ENCODE data around the gene ADAMTS5.
A peak's percentile ranks its signal among the peaks of the same experiment; 100 is the strongest.

Gene ADAMTS5

GRCh38 chr21:26967062-26967913 is at the start of gene ADAMTS5:
Gene ADAMTS5 (minus strand): TSS chr21:26967088. CDS start chr21:26966391, 697 bp downstream.
- no peak within 1 kb of the TSS for H3K27ac ChIP-seq
- no peak for DNase-seq (ENCODE audit: low read depth, low spot score)

GRCh38 chr21:27001526-27001925 is 34.6 kb upstream of the ADAMTS5 start:
- H3K27ac ChIP-seq = no peak overlapping the region
- DNase-seq (ENCODE audit: low read depth, low spot score) = no peak

GRCh38 chr21:26983576-26983975 is 16.7 kb upstream of the ADAMTS5 start:
- no peak overlapping the region for H3K27ac ChIP-seq
- no peak for DNase-seq (ENCODE audit: low read depth, low spot score)

- peak; percentile 66 for DNase-seq (ENCODE audit: low read depth, low spot score)
- no peak overlapping the region for H3K27ac ChIP-seq
Observed at GRCh38 chr21:26982767-26983166, 15.9 kb upstream of the ADAMTS5 start.

- no peak overlapping the region for H3K27ac ChIP-seq
- no peak for DNase-seq (ENCODE audit: low read depth, low spot score)
Observed at GRCh38 chr21:26977746-26978145, 10.9 kb upstream of the ADAMTS5 start.

- no peak overlapping the region for H3K27ac ChIP-seq
Observed at GRCh38 chr21:26973226-26973625, 6.3 kb upstream of the ADAMTS5 start.

GRCh38 chr21:26972192-26972591 is 5.3 kb upstream of the ADAMTS5 start:
- H3K27ac ChIP-seq = no peak overlapping the region
- DNase-seq (ENCODE audit: low read depth, low spot score) = no peak

More at GRCh38 chr21:26973226-26973625, 6.3 kb upstream of the ADAMTS5 start:
- no peak for DNase-seq (ENCODE audit: low read depth, low spot score)

GRCh38 chr21:26969971-26970725 is 3.3 kb upstream of the ADAMTS5 start:
- no peak for DNase-seq (ENCODE audit: low read depth, low spot score)
- H3K27ac ChIP-seq = no peak overlapping the region

- no peak overlapping the region for H3K27ac ChIP-seq
- no peak for DNase-seq (ENCODE audit: low read depth, low spot score)
Observed at GRCh38 chr21:26966649-26967061, 233 bp downstream of the ADAMTS5 start.

GRCh38 chr21:26965907-26966581 is 844 bp downstream of the ADAMTS5 start:
- H3K27ac ChIP-seq = no peak overlapping the region
- no peak for DNase-seq (ENCODE audit: low read depth, low spot score)

- no peak overlapping the region for H3K27ac ChIP-seq
- no peak for DNase-seq (ENCODE audit: low read depth, low spot score)
Observed at GRCh38 chr21:26965040-26965906, 1.6 kb downstream of the ADAMTS5 start.

GRCh38 chr21:26964170-26964778 is 2.6 kb downstream of the ADAMTS5 start:
- no peak overlapping the region for H3K27ac ChIP-seq
- DNase-seq (ENCODE audit: low read depth, low spot score) = no peak

GRCh38 chr21:26962621-26963181 is 4.2 kb downstream of the ADAMTS5 start:
- H3K27ac ChIP-seq = no peak overlapping the region
- DNase-seq (ENCODE audit: low read depth, low spot score) = no peak

- DNase-seq (ENCODE audit: low read depth, low spot score) = no peak
- H3K27ac ChIP-seq = no peak overlapping the region
Observed at GRCh38 chr21:26961698-26962097, 5.2 kb downstream of the ADAMTS5 start.

- no peak overlapping the region for H3K27ac ChIP-seq
- DNase-seq (ENCODE audit: low read depth, low spot score) = no peak
Observed at GRCh38 chr21:26958788-26959187, 8.1 kb downstream of the ADAMTS5 start.

- no peak for DNase-seq (ENCODE audit: low read depth, low spot score)
- H3K27ac ChIP-seq = no peak overlapping the region
Observed at GRCh38 chr21:26956813-26957212, 10.1 kb downstream of the ADAMTS5 start.

- H3K27ac ChIP-seq = no peak overlapping the region
- DNase-seq (ENCODE audit: low read depth, low spot score) = no peak
Observed at GRCh38 chr21:26956216-26956615, 10.7 kb downstream of the ADAMTS5 start.

GRCh38 chr21:26954662-26955121 is 12.2 kb downstream of the ADAMTS5 start:
- DNase-seq (ENCODE audit: low read depth, low spot score) = no peak
- H3K27ac ChIP-seq = no peak overlapping the region
